Astrocyte (in vitro differentiated cells and primary cell): ENCODE data around the gene MRS2.

Source experiments
- EZH2 ChIP-seq: IDR thresholded peaks from 2 replicates; pipeline ENCODE4 v1.6.1; 2012; ENCODE audit warnings: mild to moderate bottlenecking, low read length, inconsistent platforms; ENCODE audit not compliant: insufficient read depth
- TF ChIP-seq, protein P1 (sequence below): IDR thresholded peaks from 2 replicates; pipeline ENCODE4 v1.5.1; 2011; ENCODE audit warnings: low read depth, mild to moderate bottlenecking, inconsistent platforms, low read length, moderate library complexity; ENCODE audit not compliant: insufficient read depth

DNA sequence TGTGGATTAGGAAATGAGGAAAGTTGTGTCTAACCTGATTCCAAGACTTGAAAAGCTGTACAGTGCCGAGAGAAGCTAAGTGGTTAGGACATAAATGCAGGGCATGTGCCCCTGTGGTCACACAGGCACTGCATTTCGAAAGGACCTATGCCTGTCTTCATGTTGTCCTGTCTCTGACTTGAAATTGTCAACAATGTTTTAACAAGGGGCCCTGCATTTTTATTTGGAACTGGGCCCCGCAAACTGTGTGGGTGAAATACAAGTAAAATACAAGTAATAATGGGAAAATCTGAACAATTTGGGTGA lies 38.8 kb downstream of the MRS2 start:
- TF ChIP-seq, protein P1, sequence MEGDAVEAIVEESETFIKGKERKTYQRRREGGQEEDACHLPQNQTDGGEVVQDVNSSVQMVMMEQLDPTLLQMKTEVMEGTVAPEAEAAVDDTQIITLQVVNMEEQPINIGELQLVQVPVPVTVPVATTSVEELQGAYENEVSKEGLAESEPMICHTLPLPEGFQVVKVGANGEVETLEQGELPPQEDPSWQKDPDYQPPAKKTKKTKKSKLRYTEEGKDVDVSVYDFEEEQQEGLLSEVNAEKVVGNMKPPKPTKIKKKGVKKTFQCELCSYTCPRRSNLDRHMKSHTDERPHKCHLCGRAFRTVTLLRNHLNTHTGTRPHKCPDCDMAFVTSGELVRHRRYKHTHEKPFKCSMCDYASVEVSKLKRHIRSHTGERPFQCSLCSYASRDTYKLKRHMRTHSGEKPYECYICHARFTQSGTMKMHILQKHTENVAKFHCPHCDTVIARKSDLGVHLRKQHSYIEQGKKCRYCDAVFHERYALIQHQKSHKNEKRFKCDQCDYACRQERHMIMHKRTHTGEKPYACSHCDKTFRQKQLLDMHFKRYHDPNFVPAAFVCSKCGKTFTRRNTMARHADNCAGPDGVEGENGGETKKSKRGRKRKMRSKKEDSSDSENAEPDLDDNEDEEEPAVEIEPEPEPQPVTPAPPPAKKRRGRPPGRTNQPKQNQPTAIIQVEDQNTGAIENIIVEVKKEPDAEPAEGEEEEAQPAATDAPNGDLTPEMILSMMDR, result no peak
- TF ChIP-seq EZH2, result no peak
